Stimulated activated CD4-positive, alpha-beta T cell treated with anti-CD3 and anti-CD28 coated beads, Interleukin-1b, Interleukin-23, amount 100 ng/mL, for 48 hours (primary cell): ENCODE measurements around the gene ZBTB16.

Experiments
- DNase-seq: peaks from one replicate; pipeline ENCODE4 v3.0.0-alpha.2; 2020

ZBTB16 gene

DNA sequence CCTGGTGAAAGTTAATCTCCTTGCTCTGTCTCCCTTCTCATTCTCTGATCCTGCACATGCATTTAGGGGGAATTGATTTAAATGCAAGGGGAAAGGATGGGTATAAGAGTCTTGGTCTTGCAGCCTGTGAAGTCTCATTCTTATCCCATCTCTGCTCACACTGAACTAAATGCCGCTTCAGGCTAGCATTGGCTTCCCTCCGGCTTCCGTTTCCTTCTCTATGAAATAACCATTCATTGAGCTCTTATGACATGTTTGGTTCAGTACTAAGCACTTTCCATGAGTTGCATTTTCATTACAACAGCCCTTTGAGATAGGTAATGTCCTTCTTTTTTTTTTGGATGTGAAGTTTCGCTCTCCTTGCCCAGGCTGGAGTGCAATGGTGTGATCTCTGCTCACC lies 5.6 kb downstream of the ZBTB16 start:
- no peak for DNase-seq

DNA sequence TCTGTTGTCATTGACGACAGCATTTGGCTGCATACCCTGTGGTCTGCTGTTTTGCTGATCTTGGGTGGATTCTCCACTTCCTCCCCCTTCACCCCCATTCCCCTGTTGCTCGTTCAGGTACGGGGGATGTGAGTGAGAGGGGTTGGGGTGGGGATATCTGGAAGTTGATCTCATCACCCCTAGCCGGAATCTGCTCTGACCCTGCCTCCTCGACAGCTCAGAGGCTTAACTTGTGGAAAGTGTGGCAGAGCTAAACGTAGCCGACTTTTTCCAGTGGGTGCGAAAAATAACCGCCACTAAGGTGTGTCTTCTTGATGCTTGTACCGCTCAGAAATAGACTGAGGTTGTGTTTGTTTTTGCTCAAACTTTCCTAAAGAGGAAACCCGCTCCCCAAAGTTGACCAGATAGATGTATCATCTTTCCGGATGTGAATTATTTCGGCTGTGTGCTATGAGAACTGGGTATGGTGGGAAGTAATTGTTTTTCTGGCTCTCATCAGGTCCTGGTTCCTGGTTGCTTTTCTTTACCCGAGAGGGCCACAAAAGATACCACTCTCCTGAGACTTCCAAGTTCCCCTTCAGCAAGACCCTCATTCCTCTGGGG lies 6.6 kb downstream of the ZBTB16 start:
- DNase-seq, result no peak

DNA sequence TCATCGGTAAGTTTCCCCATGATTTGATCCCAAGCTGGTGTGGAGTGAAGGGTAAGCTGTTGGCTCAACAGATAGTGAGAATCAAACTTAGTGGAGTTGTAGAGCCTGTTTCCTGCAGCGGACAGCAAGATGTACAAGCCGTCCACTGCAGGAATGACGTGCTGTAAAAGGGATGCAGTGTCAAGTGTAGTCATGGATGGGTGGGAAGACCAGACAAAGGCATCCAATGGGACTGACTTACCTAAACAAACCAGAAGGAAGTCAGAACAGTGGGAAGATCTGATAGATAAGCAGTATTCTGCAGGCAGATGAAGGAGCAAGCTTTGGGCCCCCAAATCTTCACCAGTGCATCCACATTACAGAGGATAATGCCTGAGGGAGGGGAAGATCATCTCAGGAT lies 8.8 kb downstream of the ZBTB16 start:
- no peak for DNase-seq

DNA sequence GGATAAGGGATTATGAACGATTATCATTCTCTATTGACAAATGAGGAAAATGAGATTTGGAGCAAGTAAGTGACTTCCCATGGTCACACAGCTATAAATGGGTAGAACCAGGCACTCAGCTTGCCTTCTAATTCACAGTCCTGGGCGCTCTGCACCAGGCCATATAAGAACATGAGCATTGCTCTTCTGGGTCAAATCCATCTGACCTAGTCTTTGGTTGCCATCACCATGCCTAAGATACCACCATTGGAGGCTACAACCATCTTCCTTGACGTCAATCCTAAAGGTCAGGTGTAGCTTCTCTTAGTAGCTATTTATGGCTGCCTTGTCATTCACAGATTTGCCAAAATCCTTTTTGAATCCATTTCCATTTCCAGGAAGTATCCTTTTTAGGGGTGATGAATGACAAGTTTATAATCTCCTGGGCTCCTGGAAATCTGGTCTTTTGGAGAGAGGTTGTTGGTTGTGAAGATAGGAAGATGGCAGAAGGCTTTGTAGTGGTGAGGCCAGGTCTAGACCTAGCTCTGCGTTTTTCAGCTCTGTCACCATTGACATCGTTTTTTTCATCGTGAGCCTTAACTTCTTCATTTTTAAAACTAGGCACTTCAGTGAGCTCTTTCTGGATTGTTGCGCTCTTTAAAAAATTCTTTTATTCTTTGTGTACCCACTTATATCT lies 11.1 kb downstream of the ZBTB16 start:
- no peak for DNase-seq

DNA sequence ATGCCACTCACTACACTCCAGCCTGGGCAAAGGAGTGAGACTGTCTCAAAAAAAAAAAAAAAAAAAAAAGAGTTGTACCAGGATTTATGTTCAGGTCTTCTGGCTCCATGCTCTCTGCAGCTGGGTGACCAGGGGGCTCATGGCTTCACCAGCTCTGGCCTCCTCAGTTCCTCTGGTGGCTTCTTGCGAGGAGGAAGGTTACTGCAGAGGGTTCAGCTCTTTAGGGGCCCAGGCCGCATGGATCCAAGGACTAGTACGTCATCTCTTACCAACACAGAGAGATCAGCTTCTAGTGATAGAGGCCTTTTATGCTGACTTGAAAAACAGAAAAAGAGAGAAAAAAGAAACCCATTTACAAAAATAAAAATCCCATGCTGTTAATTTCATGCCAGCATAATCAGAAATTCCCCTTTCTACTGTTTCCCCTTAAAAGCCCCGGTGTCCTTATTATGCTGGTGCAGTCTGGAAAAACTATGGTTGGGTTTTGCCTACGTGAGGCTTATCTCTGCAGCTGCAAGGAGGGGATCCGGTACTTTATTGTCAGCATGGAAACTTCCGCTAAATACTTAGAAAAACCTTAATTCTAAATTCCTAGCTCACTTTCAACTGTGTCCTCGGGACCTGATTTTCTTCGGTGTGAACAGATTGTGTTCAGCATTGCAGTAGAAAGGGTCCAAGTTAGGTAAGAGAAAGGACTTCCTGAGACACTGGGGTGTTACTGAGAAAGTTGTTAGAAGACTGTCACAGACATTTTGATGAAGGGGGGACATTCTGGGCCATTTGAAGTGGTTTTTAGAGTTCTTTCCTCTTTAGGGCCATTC lies 13.7 kb downstream of the ZBTB16 start:
- DNase-seq, result no peak

DNA sequence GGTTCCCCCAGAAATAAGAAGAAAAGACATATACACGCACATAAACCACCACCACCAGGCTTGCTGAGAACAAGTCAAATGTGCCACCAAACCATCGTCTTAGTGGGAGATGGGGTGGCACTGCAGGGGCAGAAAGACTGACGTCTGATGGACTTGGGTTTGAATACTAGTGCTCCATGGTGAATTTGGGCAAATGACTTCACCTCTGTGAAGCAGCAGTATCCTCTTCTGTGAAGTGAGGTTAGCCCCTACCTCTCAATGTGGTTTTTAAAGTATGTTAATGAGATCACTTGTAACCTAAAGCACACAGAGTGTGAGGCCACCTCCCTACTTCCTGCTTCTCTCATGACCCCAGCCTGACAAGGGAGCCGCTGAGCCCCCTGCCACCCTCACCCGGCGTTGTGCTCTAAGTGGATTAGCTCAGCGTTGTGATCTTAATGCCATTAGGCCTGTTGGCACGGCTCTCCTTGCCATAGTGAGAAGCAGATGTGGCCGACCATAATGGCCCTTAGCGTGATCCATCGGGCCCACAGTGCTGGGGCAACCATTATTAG lies 14.4 kb downstream of the ZBTB16 start:
- DNase-seq, result no peak

DNA sequence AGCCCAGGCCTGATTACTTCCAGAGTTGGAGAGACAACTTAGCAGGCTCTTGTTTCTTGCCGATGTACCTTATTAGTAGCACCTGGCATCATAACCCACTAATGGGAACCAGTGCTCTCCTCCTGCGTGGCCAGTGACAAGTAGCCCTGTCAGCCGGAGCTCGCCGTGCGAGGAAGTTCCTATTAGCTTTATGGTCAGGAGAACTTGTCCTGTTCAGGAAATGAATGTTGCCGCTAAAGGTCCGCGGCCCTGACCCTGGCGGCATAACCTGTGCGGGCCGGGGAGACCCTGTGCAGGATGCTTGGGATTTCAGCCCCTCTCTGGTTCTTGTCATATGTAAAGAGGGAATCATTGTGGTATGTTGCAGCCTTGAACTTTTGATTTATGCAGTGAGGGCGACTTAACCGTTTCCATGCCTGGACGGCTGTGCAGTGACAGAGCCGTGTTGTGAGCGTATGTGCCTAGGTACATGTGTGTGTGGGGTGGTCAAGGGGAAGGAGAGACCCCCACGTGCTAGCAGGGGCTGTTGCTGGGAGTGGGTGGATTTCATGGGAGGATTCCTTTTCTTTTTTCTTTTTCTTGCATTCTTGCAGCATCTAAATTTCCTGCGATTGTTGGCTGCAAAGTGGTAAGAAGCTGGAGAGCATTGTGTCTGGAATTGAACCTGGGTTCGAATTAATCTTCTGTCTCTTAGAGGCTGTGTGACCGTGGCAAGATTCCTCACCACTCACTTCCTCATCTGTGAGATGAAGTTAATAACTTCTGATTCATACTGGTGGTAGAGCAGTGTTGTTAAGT lies 15.2 kb downstream of the ZBTB16 start:
- no peak for DNase-seq

DNA sequence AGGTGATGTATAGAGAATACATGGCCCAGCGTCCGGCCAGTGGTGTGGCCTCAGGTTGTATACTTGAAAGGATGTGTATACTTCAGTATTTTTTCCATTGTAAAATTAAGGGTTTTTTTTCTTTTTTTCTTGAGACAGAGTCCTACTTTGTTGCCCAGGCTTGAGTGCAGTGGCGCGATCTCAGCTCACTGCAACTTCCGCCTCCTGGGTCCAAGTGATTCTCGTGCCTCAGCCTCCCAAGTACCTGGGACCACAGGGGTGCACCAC lies 15.8 kb downstream of the ZBTB16 start:
- DNase-seq, result no peak

DNA sequence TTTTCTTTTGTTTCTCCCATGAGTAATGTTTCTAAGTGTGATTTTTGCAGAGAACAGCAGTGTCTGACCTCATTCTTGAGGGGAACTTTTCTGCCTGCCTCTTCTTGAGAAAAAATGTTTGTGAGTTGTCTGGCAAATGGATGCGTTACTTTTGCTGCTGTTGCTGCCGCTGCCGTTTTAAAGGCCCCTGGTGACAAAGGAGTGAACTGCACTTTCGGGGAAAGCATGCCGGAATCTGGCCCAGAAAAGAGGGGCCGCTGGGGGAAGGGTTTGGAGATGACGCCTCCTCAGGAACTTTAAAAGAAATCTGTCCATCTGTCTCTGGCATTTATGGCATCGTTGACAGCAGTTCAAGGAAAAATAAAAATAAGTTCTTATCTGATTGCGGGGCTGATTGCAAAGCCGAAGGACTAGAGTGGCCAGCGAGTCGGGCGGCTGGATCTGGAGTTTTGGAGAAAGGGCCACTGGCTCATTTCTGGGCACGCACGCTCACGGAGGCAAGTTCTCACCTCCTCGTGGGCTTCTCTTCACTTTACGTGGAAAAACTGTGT lies 16.5 kb downstream of the ZBTB16 start:
- DNase-seq, result peak; percentile 50

DNA sequence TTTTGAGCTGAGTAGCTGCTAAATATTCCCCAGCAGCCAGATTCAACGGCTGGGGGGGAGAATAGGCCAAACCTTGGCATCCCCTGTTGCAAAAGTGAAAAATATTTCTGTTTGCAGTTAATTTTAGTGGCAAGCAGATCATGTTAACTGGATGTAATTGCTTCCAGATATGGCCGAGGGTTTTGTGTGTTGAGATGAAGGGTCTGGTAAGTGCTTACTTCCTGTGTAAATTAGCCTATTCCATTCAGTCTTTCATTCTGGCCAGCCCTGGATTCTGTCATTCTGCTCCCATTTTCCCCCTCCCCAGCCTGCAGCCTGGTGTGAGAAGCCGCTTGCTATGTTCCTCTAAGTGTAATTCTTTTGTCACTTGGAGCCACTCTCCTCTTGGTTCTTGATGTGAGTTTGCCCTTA lies 17.4 kb downstream of the ZBTB16 start:
- DNase-seq, result no peak

DNA sequence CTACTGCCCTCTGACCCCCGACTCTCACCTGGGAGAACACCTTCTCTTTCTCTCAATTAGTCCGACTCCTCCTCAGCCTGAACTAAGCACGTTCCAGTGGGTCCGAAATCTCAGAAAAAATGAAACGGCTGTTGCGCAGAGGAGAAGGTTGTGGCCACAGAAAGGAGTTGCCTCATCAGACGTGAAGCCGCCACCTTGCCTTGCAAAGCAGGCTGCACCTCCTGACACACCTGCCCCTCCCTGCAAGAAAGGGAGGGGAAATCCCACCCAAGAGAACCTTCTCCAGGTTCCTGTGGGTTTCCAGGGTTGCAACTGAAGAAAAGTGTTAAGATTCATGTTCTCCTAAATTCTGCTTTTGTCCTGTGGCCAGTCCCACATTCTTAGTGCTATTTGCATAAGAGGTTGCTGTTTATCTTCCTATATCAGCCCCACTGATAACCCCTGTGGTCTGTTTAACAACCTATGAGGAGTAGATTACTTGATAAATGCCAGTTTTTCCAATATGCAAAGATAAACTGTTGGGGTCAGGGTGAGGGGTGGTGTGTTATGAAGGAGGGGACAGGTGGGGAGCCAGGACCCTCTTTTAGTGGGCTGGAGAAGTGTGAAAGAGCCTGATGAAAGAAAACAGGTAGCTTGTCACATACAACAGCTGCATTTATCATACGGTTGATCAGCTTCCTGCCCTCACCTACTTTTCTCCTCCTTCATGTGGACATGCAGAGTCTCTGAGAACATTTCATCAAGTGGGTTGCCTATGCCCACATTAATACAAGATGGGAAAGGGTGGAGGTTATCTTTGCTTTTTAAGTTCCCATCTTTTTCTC lies 18.2 kb downstream of the ZBTB16 start:
- DNase-seq, result no peak

DNA sequence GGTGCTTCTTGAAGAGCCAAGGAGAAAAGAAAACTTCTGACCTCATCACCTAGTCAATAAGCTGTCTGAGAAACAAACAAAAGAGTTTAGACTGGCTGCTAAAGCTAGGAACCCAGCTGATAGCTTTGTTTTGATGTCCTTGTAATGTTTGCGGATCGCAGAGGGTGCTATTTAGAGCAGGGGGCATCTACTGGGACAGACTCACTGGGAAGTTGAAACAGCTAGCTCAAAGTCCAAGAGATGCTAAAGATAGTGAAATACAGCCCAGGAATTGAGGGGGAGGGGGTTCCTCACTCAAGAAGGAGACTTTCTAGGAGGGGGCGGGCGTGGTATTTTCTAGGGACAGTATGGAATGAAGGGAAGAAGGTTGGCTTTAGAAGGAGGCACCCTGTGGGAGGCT lies 18.9 kb downstream of the ZBTB16 start:
- DNase-seq, result no peak

DNA sequence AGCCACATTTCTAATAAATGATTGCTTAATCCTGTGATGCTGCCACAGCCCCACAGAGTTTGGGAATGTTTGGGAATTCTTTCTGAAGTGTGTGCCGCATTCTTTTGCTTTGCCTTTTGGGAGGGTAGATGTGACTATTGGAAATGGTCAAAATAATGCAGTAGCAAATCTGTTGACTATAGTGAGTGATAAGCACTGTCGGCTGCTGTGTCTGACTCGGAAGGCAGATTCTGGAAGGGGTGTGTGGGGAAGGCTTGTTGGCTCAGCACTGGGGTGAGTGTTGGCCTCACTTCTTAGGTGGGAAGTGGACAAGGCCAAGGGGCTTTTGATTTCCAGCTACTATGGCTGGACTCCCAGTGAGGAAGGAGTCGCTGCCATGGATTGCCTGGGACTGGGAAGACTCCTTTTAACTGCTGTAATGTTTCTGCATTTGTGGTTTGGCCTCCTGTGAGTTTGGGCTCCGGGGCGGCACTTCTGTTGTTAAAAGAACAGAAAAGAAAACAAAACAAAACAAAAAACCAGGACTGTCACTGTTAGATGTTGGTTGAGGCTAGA lies 20.1 kb downstream of the ZBTB16 start:
- no peak for DNase-seq

DNA sequence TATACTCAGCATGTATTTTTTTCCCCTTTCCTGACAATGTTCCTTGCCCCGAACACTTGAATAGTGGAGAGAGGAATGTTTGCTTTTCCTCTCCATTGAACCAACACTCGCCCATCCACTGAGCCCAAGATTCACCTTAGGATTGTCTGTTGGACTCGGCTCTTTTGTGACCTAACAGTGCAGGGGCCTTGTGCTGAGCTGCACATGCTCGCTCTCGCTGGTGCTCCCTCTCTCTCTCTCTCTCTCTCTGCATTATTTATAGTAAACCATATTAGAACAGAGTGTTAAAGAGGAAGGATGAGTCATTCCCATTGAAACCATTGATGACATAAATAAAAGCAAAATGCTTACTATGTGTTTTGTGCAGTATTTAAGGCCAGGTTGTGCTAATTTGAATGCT lies 20.7 kb downstream of the ZBTB16 start:
- no peak for DNase-seq

DNA sequence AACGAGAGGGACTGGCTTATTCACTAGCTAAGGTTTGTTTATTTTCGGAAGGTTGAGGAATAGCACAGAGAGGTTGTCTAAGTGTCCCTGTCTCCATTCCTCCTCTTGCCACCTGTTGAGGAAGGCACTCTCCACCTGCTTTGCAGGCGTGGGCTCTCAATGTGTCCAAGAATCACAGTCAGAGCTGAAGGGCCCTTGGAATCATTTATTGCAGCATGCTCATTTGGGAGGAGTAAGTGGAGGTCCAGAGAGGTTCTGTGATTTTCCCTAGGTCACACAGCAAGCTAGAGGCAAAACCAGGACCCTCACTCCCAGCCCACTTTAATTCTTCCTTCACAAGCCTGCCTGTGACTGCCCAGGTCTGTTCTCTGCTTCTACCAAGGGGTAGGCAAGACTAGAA lies 21.3 kb downstream of the ZBTB16 start:
- DNase-seq, result no peak

DNA sequence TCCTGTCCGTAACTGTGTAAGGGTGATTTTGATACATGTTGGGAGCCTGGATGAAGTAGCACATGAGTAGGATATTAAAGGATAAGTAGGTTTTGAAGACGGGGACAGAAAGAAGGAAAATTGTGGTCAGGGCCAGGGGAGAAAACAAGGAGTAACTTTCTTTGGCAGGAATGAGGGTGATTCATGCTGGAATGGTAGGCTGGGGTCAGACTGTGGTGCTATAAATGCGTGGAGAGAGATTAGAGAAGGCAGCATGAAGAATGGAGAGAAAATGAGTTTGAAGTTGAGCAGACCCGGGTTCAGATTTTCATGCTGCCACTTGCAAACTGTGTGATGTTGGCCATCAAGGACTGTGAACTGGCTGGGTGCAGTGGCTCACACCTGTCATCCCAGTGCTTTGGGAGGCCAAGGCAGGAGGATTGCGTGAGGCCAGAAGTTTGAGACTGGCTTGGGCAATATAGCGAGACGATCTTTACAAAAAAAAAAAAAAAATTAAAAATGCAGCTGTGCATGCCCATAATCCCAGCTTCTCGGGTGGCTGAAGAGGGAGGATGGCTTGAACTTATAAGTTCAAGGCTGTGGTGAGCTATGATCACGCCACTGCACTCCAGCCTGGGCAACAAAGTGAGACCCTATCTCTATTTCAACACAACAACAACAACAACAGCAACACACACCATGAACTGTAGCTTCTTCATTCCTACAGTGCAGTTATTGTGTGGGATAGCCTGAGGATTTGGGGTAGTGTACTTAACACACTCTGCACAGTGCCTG lies 22.3 kb downstream of the ZBTB16 start:
- DNase-seq, result no peak

DNA sequence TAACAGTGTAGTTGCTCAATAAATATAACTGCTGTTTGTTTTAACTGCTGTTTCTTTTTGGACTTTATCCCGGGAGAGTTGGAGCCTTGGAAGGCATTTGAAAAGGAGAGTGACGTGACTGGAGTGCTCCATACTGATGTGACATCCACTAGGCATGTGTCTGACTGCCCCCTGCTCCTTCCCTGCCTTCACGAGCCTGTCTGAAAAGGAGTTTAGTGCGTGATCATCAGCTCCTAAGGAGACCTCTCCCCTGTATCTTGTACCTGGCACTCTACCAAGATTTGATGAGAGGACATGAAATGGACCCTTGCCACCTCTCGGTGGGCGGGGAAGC lies 22.9 kb downstream of the ZBTB16 start:
- no peak for DNase-seq

DNA sequence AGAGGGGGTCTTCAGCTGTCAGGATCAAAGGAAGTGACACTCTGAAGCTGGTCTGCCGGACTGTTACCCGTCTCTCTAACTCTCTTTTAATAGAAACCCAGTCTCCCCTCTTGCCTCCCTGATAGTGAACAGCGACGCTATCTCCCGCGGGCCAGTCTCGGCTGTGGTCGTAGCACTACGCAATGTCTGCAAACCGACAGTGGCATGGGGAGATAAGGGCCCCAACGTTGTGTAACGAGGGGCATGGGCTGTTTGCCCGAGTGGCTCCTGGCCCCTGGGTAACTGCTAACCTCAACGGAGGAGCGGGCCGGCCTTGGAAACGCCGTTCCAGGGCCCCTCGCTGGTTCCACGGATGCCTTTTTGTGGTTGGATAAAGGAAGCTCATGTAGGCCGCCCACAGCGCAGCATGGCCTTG lies 23.3 kb downstream of the ZBTB16 start:
- no peak for DNase-seq

DNA sequence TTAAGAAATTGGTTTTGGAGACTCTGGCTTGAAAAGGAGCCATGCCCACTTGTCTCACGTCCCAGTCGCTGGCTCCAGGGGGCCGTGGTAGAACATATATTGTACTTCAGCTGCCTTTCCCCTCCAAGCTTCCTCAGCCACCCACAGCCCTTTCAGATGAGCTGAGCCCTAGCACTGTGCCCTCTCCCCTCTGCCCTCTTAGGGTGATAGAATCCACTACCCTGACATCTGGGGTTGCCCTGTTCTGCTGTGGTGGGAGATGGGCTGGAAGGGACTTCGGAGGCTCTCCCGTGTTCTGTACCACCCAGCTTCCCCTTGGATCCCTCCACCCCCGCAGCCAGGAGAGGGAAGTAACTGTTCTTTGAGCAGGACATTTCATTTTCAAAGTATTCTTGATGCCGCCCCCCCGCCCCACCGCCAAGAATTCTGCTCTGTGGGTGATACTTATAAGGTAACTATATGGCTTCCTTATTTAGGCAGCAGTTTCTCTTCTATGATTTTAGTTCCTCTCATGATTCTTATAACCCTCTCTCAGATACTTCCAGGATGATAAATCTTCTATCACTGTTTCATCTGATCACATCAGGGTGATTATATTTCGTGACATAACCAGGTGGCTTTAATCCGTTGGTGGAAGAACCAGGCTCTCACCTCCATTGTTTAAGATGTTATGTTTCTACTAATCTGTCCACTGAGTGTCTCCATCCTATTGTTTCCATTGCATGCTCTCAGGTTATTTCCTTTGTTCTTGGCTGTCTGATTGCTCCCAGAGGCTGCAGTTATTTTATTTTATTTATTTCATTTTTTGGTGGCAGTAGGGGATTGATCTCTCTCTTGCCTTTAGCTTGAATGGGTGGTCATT lies 24.1 kb downstream of the ZBTB16 start:
- DNase-seq, result no peak

DNA sequence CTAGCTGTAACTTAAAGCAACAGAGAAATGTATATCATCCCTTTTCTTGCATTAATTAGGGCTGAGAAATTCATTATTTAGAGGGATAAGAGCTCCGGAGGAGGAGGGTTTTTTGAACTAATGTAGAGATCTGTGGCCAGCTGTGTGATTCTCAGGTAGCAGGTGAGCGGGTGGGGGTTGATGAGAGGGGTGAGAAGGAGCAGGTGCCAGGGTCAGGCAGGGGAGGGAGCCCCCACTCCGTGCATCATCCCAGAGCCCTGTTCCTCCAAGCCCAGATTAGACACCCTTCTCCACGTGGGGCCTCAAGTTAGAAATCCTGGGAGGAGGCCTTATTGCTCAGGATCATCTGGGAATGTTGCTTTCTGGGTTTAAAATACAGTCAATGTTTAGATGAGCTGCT lies 24.9 kb downstream of the ZBTB16 start:
- no peak for DNase-seq
